ENCODE data around the gene CTR9. TPM values are rescaled to one million over a fixed set of nuclear protein-coding genes. Genes with fewer than 3 reads are reported as not detected.

The CTR9 gene
- total RNA-seq, result 18.7 and 23.9 TPM in 2 replicates

DNA sequence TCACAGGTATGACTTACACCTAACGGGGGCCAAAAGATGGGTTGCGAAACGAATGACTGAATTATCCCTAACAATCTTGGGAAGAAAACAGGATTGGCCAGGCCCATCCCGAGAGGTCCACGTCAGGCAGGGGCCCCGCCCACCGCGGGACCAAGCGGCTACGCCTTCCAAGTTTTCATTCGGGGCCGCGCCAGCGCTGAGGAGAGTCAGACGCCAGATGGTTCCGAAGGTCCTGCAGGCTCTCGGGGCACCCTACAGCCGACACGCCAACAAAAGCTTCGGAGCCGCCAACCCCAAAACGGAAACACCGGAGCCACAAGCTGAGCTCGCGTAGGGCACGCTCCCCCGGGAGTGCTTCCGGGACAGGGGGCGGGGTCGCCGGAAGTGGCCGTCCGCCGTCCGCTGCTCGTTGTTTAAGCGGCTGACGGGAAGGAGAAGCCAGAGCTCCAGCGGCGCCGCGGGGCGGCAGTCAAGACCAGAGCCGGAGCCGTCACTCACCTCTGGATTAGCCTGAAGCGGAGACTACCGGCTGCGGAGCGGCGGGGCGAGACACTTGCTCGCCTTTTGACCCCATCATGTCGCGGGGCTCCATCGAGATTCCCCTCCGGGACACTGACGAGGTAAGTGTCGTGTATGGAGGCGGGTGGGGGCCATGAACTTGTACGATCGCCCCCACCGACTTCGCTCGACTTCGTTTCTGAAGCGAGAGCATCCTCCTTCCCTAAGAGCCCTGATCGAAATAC is at the start of gene CTR9:
TSS of gene CTR9 (plus strand) at position 409 of the 743 bp plus-strand sequence. CDS start at position 576, 167 bp downstream.

DNA sequence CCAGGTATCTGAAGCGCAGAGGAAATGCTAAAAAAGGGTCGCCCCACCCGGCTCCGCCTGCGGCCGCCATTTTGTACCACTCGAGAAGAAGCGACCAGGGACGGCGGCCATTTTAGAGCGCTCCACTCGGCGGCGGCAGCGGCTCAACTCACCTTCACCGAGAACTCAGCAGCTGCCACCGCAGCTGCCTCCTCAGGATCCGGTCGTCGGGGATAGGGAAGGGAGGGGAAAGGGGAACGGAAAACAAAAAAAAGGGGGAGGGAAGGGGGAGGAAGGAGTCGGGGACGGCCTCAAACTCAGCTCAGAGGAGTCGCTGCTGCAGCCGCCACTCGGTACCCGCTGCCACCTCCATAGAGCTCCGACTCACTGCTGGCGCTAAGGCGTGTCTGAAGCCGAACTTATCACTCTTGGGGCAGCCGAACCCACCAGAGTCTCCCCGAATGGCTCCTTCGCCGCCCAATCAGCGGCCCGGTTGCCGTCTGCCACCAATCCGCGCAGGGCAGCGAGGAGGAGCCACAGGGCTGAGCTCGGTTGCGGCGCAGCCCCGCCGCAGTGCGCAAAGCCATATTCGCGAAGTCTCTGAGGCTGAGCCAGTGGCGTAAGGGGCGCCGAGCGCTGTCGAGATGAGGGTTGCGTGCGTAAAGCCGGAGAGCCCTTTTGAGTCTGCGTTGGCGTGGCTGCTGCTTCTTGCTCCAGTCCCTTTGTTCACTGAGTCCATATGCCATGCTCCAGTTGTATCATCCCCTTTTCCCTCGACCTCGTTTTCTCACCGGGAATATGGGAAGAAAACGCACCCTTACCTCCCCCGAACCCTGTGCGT is 57.7 kb downstream of the CTR9 start, which contains the start of gene EIF4G2:
TSS of gene EIF4G2 (minus strand) at position 374 of the 820 bp plus-strand sequence.

Other genes starting within 250 kb of the CTR9 start
- 17.6 and 19.0 TPM in 2 replicates for gene RNF141, start 210.1 kb upstream of the CTR9 start, total RNA-seq
- gene LYVE1, start 182.6 kb upstream of the CTR9 start, total RNA-seq, result not detected in 2 replicates
- 0.86 and 0.89 TPM in 2 replicates for gene IRAG1, start 57.5 kb upstream of the CTR9 start, total RNA-seq
- 513 and 578 TPM in 2 replicates for gene EIF4G2, start 57.7 kb downstream of the CTR9 start, total RNA-seq
- 21.6 and 21.8 TPM in 2 replicates for gene ZBED5, start 106.8 kb downstream of the CTR9 start, total RNA-seq

Measured in myometrial cell (primary cell).